ENCODE data around the gene UPK3BL1.
"Not testable (repeated sequence)": the region's sequence is repeated elsewhere in the genome, so short reads cannot be mapped to it uniquely, and the experiment has no call there.

UPK3BL1 gene, protein sequence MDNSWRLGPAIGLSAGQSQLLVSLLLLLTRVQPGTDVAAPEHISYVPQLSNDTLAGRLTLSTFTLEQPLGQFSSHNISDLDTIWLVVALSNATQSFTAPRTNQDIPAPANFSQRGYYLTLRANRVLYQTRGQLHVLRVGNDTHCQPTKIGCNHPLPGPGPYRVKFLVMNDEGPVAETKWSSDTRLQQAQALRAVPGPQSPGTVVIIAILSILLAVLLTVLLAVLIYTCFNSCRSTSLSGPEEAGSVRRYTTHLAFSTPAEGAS

GRCh38 chr7:102642691-102643090 lies at the start of gene UPK3BL1:
Gene UPK3BL1 (minus strand): TSS chr7:102642791. CDS start chr7:102642741, 50 bp downstream.
- not testable (repeated sequence) for DNase-seq

GRCh38 chr7:102690602-102691001 lies 48.0 kb upstream of the UPK3BL1 start:
- DNase-seq = not testable (repeated sequence)

DNA sequence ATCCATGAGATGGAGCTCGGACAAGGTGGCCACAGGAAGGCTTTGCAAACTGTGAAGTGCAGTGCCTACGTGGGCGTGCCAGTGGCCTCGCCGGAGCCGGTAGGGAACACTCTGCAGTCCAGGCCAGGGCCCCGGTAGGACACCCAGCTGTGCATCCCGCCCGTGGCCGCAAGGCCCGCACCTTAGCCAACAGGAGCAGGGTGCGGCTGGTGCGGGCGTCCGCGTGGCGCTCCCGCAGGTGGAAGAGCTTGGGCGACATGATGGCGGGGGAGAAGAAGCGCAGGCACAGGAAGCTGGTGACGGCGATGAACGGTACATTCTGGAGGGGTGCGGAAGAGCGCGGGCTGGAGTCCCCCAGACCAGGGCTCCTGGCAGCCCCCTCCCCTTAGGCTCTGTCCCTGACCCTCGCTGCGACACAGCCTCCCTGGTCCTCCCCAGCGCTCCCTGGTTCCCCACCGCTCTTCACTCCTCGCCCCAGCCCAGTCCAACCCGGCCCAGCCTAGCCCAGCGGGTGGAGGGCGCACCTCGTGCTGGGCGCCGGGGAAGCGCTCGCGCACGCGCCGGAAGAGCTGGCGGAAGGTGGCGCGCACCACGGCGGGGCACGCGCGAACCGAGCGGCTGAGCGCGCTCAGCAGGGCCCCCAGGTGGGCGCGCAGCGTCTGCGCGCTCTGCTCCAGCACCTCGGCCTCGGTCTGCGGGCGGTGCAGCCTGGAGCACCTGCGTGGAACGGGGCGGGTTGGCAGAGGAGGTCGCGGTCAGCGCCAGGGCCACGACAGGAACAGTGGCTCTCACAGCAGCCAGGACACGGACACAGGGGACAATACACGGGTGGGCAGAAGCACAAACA lies 47.1 kb upstream of the UPK3BL1 start:
- DNase-seq = not testable (repeated sequence)

DNA sequence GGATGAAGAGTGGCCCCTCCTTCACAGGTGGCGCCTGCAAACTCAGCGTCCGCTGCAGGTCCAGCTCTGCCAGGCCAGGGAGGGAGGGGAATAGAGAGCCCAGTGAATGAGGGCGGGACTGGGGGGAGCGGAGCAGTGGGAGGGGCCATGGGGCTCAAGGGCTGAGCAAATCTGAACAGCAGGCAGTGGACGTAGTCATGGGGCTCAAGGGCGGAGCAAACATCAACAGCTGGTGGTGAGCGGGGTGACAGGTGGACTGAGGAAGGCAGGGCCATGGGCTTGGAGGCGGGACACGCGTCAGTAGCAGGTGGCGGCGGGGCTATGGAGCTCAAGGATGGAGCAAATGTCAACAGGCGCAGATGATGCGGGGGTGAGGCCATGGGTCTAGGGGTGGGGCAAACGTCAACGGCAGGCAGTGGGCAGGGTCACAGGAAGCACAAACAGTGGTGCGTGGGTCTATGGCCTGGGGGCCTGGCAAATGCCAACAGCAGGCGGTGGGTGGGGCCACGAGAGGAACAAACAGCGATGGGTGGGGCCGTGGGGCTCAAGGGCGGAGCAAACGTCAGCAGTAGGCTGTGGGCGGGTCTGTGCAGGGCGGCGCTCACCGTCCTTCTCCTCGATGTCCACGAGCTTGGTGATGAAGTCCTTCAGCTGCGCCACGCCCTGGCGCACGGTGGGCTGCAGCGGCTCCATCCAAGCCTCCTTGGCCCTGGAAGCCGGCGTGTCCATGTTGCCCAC lies 45.9 kb upstream of the UPK3BL1 start:
- DNase-seq = not testable (repeated sequence)

- DNase-seq = not testable (repeated sequence)
These were observed 40.0 kb upstream of the UPK3BL1 start for GRCh38 chr7:102682560-102682959.

GRCh38 chr7:102680780-102681179 lies 38.2 kb upstream of the UPK3BL1 start:
- DNase-seq = not testable (repeated sequence)

DNA sequence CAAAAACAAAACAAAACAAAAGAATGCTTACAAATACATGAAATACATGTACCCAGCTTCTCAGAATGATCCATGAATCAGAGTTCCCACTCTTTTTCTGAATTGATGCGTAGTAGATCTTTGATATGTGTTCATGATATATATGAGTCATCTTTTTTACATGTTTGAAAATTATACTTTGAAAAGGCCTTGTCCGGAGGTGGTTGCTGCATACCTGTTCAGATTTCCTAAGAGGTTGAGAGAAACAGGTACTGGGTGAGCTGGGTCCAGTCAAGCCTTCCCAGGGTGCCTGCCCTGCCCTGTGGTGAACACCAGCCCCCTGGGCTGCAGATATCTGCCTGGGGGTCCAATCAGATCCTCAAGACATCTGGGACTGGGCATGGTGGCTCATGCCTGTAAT lies 33.0 kb upstream of the UPK3BL1 start:
- not testable (repeated sequence) for DNase-seq

GRCh38 chr7:102673447-102674067 lies 31.0 kb upstream of the UPK3BL1 start:
- DNase-seq = not testable (repeated sequence)

GRCh38 chr7:102671956-102672307 lies 29.3 kb upstream of the UPK3BL1 start:
- DNase-seq = not testable (repeated sequence)

- DNase-seq = not testable (repeated sequence)
These were observed 28.8 kb upstream of the UPK3BL1 start, which contains the start of gene POLR2J2 for GRCh38 chr7:102671166-102671955. Gene POLR2J2 (minus strand): TSS chr7:102671663. CDS start chr7:102671601, 62 bp downstream.

GRCh38 chr7:102667523-102667922 lies 24.9 kb upstream of the UPK3BL1 start:
- DNase-seq = not testable (repeated sequence)

- DNase-seq = not testable (repeated sequence)
These were observed 24.3 kb upstream of the UPK3BL1 start for GRCh38 chr7:102666850-102667249.

DNA sequence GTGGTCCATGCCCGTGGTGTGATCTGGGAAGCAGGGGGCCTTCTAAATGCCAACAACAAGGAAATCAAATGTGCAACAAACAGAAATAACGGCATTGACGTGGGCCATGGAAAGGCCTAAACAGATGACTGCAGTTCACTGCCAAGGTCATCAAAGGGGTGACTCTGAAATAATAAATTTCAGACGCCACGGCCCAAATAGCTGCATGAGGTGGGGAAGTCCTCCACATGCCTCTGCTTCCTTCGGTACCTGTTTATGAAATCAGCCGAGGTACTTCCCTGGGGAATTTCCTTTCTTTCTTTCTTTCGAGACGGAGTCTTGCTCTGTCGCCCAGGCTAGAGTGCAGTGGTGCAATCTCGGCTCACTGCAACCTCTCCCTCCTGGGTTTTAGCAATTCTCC lies 22.2 kb upstream of the UPK3BL1 start:
- DNase-seq = not testable (repeated sequence)

- not testable (repeated sequence) for DNase-seq
These were observed 7.3 kb upstream of the UPK3BL1 start, which contains the start of gene SPDYE2B for GRCh38 chr7:102649924-102650323. Gene SPDYE2B (plus strand): TSS chr7:102650319. CDS start chr7:102652349, 2,030 bp downstream.

- DNase-seq = not testable (repeated sequence)
These were observed 5.2 kb upstream of the UPK3BL1 start for GRCh38 chr7:102647813-102648212.

- DNase-seq = not testable (repeated sequence)
These were observed 813 bp upstream of the UPK3BL1 start for GRCh38 chr7:102643404-102643803.

DNA sequence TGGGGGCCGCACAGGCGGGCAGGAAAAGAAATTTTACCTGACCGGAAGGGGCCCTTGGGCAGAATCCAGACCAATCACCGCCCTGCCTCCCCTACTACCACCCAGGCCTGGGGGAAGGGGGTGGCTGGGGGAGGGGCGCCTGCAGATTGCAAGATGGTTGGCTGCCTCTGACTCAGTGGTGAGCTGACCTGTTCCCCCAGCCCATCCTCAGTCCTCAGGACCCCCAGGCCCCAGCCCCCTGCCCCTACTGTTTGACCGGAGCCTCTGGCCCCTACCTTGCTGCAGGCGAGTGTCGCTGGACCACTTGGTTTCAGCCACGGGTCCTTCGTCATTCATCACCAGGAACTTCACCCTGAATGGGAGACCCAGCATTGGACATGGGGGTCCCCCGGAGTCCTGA lies 3.7 kb downstream of the UPK3BL1 start:
- not testable (repeated sequence) for DNase-seq

GRCh38 chr7:102636956-102637355 lies 5.6 kb downstream of the UPK3BL1 start:
- not testable (repeated sequence) for DNase-seq

DNA sequence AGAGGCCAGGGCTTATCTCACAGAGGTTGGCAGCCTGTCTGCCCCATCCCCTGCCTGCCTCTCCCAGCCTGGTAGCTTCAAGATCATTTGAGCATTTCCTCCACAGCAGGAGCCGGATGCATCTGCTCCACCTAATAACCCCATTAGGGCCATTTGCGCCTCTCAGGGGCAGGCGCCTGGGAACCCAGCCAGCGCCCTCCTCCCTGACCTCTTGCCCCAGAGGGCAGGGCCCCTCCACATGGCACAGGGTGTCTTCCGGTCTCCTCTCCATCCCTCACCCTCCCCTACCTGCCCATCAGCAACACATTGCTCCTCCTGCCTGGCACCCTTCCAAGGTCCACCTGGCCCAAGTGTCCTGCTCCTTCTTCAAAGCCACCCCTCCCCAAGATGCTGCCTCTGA lies 7.2 kb downstream of the UPK3BL1 start:
- not testable (repeated sequence) for DNase-seq

DNA sequence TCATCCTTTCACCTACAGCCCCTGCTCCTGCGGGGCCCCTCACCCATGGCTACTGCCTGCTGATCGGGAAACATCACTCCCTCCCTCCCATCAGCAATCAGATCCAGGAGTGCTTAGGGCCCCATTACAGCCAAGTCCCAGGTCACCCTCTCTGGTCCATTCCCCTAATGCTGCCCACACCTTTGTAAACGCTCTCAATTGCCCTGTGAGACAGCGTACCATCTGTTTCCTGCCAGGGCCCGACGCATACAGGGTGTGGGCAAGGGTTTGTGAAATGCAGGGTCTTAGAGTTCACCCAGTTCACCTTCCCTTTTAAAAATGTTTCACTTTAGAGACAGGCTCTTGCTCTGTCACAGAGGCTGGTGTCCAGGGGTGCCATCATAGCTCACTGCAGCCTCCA lies 8.3 kb downstream of the UPK3BL1 start:
- DNase-seq = not testable (repeated sequence)

GRCh38 chr7:102630622-102631021 lies 12.0 kb downstream of the UPK3BL1 start:
- DNase-seq = not testable (repeated sequence)

Data from erythroblast (primary cell).